ENCODE measurements around the gene ACOX1.
A peak's percentile ranks its signal among the peaks of the same experiment; 100 is the strongest.

The ACOX1 gene

DNA sequence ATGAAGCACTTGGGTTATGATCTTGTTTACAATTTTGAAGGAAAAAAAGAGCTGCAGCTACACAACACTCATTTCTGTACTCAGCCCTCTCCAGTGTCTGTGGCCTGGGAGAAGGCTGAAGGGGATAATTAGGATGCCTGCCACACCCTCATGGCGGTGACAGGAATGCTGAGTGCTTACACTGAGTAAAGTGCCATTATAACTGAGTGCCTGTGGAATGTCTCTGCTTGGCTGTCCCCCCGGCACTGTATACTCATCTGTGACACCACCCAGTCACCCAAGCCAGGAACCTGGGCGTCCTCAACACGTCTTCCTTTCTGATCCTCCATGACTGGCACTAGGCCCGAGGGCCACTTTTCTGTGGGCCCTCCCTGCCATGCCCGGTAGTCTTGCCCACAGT is 70.8 kb downstream of the ACOX1 start:
- H3K4me2 ChIP-seq (ENCODE audit: insufficient read depth, low read length, poor library complexity, severe bottlenecking): no peak overlapping the region
- no peak overlapping the region for H4K91ac ChIP-seq (ENCODE audit: low read depth, low read length, poor library complexity)
- no peaks in the 10 kb centered on the region for H3K27me3 ChIP-seq (ENCODE audit: control insufficient read depth in 3 of 3, insufficient read depth in 3 of 3, low read depth in 1 of 3, low read length in 3 of 3)
- no peak overlapping the region for H2BK12ac ChIP-seq (ENCODE audit: low read length)
- no peak overlapping the region for H3K4me3 ChIP-seq (ENCODE audit: low read length in 2 of 2)
- H4K8ac ChIP-seq (ENCODE audit: low read depth, low read length): no peak overlapping the region
- no peak overlapping the region for H3K9ac ChIP-seq (ENCODE audit: low read depth, low read length, poor library complexity)
- peaks cover 2% of the 10 kb centered on the region for H3K79me1 ChIP-seq (ENCODE audit: low read depth, low read length)
- no peak overlapping the region for H3K27ac ChIP-seq (replicated peaks; ENCODE audit: low read length)
- no peak overlapping the region for H2BK15ac ChIP-seq (ENCODE audit: low read length)
- peak overlapping the region; percentile 35 for H2BK5ac ChIP-seq (ENCODE audit: low read length)
- H3K23ac ChIP-seq (ENCODE audit: low read depth, low read length, poor library complexity): no peak overlapping the region
- DNase-seq (ENCODE audit: low spot score): no peak
- H2AK5ac ChIP-seq (ENCODE audit: low read depth, low read length): no peak overlapping the region
- no peak overlapping the region for H3K4ac ChIP-seq (ENCODE audit: low read length)
- no peak overlapping the region for H2AFZ ChIP-seq (ENCODE audit: low read length)
- WGBS, 2 donors (ENCODE audit: extremely low coverage in 2 of 2, insufficient read length in 2 of 2, insufficient replicate concordance in 1 of 2): no CpG with 5 or more reads among the region's 6 CpGs
- H3K36me3 ChIP-seq (replicated peaks in 1 of 2; ENCODE audit: control insufficient read depth in 2 of 2, insufficient read depth in 2 of 2, low read length in 2 of 2): peaks cover 2 to 18% of the 10 kb centered on the region in 2 donors
- H2BK120ac ChIP-seq (ENCODE audit: low read depth, low read length): no peak overlapping the region
- H3K9me3 ChIP-seq (replicated peaks in 1 of 2; ENCODE audit: control insufficient read depth in 2 of 2, insufficient read depth in 1 of 2, low read depth in 1 of 2, low read length in 2 of 2): no peaks in the 10 kb centered on the region
- H3K4me1 ChIP-seq (ENCODE audit: control insufficient read depth in 2 of 2, insufficient read depth in 1 of 2, low read depth in 1 of 2, low read length in 2 of 2): peaks cover 0 to 2% of the 10 kb centered on the region in 2 donors
- peak overlapping the region; percentile 28 for H3K18ac ChIP-seq (ENCODE audit: low read length)
- no peak overlapping the region for H3K14ac ChIP-seq (ENCODE audit: low read length)

DNA sequence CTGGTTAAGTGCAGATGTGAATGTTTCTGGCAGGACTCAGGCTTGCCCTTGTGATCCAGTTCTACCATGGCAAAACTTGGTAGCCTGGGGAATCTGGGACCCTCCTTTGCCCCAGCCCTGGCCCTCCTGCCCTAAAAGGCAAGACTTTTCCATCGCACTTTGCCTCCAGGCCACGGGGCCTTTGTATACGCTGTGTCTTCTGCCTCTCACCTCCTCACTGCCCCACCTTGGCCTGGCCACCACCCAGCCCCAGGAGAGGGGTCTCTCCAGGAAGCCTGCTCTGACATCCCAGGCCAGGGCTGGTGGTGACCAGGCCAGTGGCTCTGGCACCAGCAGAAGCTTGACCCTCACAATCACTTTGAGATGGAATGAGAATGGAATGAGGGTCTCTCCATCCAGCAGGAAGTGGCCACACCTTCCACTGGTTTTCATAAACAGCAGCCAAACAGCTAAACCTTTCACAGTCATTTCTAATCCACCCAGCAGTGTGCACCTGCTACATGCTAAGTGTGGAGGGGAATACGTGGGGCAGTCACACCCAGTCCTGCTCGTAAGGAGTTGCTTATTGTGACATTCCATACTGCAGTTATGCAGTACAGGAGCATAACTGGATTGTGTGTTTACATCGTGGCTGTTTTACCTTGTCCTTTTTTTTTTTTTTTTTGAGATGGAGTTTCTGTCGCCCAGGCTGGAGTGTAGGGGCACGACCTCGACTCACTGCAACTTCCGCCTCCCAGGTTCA is 72.7 kb downstream of the ACOX1 start:
- Histone ChIP-seq H3K18ac (ENCODE audit: low read length) (no peak overlapping the region), H2BK5ac (ENCODE audit: low read length) (no peak overlapping the region), H3K4me2 (ENCODE audit: insufficient read depth, low read length, poor library complexity, severe bottlenecking) (no peak overlapping the region), H3K27ac (replicated peaks; ENCODE audit: low read length) (no peak overlapping the region), H3K23ac (ENCODE audit: low read depth, low read length, poor library complexity) (no peak overlapping the region), H3K14ac (ENCODE audit: low read length) (no peak overlapping the region), H3K4ac (ENCODE audit: low read length) (no peak overlapping the region), H2BK120ac (ENCODE audit: low read depth, low read length) (no peak overlapping the region), H3K9ac (ENCODE audit: low read depth, low read length, poor library complexity) (no peak overlapping the region), H2BK12ac (ENCODE audit: low read length) (no peak overlapping the region), H3K36me3 (replicated peaks in 1 of 2; ENCODE audit: control insufficient read depth in 2 of 2, insufficient read depth in 2 of 2, low read length in 2 of 2) (peaks cover 11 to 27% of the 10 kb centered on the region in 2 donors), H3K79me1 (ENCODE audit: low read depth, low read length) (peaks cover 3% of the 10 kb centered on the region), H4K91ac (ENCODE audit: low read depth, low read length, poor library complexity) (no peak overlapping the region), H3K9me3 (replicated peaks in 1 of 2; ENCODE audit: control insufficient read depth in 2 of 2, insufficient read depth in 1 of 2, low read depth in 1 of 2, low read length in 2 of 2) (no peaks in the 10 kb centered on the region), H2AK5ac (ENCODE audit: low read depth, low read length) (peak overlapping the region; percentile 48), H3K4me1 (ENCODE audit: control insufficient read depth in 2 of 2, insufficient read depth in 1 of 2, low read depth in 1 of 2, low read length in 2 of 2) (peaks cover 0 to 2% of the 10 kb centered on the region in 2 donors), H4K8ac (ENCODE audit: low read depth, low read length) (peak overlapping the region; percentile 66), H2BK15ac (ENCODE audit: low read length) (peak overlapping the region; percentile 64), H3K27me3 (ENCODE audit: control insufficient read depth in 3 of 3, insufficient read depth in 3 of 3, low read depth in 1 of 3, low read length in 3 of 3) (no peaks in the 10 kb centered on the region), H2AFZ (ENCODE audit: low read length) (no peak overlapping the region), H3K4me3 (ENCODE audit: low read length in 2 of 2) (no peak overlapping the region)
- no peak for DNase-seq (ENCODE audit: low spot score)
- WGBS, 2 donors (ENCODE audit: extremely low coverage in 2 of 2, insufficient read length in 2 of 2, insufficient replicate concordance in 1 of 2): no CpG with 5 or more reads among the region's 10 CpGs

DNA sequence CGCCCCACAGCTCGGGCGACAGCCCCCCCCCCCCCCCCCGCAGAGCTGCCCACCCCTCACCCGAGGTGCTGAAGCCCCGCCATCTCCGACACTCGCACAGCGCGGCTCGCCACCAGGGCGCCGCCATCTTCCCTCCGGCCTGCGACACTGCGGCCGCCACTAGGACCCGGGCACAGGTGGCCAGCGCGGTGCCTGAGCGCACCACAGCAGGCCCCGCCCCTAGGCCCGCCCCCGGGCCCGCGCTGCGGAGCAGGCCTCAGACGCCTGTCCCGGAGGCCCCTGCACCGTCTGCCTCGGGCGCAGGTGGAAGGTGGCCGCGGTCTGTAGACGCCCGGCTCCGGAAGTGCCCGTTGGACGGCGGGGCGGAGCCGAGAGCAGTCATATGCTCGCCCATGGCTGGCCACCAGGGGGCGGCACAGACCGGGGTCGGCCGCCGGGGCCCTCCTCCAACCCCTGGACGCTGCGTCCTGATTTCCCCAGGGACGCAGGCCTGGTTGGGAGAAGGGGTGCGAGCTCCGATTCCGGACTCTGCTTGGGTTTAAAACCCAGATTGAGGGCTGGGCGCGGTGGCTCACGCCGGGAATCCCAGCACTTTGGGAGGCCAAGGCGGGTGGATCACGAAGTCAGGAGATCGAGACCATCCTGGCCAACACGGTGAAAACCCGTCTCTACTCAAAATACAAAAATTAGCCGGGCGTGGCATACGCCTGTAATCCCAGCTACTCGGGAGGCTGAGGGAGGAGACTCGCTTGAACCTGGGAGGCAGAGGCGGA is 74.0 kb downstream of the ACOX1 start, which contains the start of gene MRPL38:
Gene MRPL38, minus strand, starts transcription at position 136 of the 773 bp plus-strand sequence. Its CDS starts 9 bp downstream, at position 127.
- no peak within 1 kb of the TSS for H4K91ac ChIP-seq (ENCODE audit: low read depth, low read length, poor library complexity)
- peak within 1 kb of the TSS; percentile 64 for H3K4me2 ChIP-seq (ENCODE audit: insufficient read depth, low read length, poor library complexity, severe bottlenecking)
- peak within 1 kb of the TSS; percentile 98 for H2AFZ ChIP-seq (ENCODE audit: low read length)
- H3K18ac ChIP-seq (ENCODE audit: low read length): peak within 1 kb of the TSS; percentile 89
- peak within 1 kb of the TSS; percentile 92 to 100 for H3K4me3 ChIP-seq (ENCODE audit: low read length in 2 of 2)
- H3K27me3 ChIP-seq (ENCODE audit: control insufficient read depth in 3 of 3, insufficient read depth in 3 of 3, low read depth in 1 of 3, low read length in 3 of 3): no peaks in the 10 kb centered on the region
- H3K36me3 ChIP-seq (replicated peaks in 1 of 2; ENCODE audit: control insufficient read depth in 2 of 2, insufficient read depth in 2 of 2, low read length in 2 of 2): peaks cover 22 to 34% of the 10 kb centered on the region in 2 donors
- H3K9me3 ChIP-seq (replicated peaks in 1 of 2; ENCODE audit: control insufficient read depth in 2 of 2, insufficient read depth in 1 of 2, low read depth in 1 of 2, low read length in 2 of 2): no peaks in the 10 kb centered on the region
- peak within 1 kb of the TSS; percentile 91 for H3K27ac ChIP-seq (replicated peaks; ENCODE audit: low read length)
- peaks cover 6% of the 10 kb centered on the region for H3K79me1 ChIP-seq (ENCODE audit: low read depth, low read length)
- H2BK5ac ChIP-seq (ENCODE audit: low read length): no peak within 1 kb of the TSS
- H2AK5ac ChIP-seq (ENCODE audit: low read depth, low read length): no peak within 1 kb of the TSS
- peak; percentile 93 for DNase-seq (ENCODE audit: low spot score)
- H3K4ac ChIP-seq (ENCODE audit: low read length): no peak within 1 kb of the TSS
- H3K14ac ChIP-seq (ENCODE audit: low read length): no peak within 1 kb of the TSS
- WGBS, 2 donors (ENCODE audit: extremely low coverage in 2 of 2, insufficient read length in 2 of 2, insufficient replicate concordance in 1 of 2): no CpG with 5 or more reads among the region's 69 CpGs
- peak within 1 kb of the TSS; percentile 95 for H3K23ac ChIP-seq (ENCODE audit: low read depth, low read length, poor library complexity)
- peak within 1 kb of the TSS; percentile 96 for H3K9ac ChIP-seq (ENCODE audit: low read depth, low read length, poor library complexity)
- H2BK120ac ChIP-seq (ENCODE audit: low read depth, low read length): no peak within 1 kb of the TSS
- H2BK12ac ChIP-seq (ENCODE audit: low read length): no peak within 1 kb of the TSS
- H4K8ac ChIP-seq (ENCODE audit: low read depth, low read length): no peak within 1 kb of the TSS
- no peak within 1 kb of the TSS for H2BK15ac ChIP-seq (ENCODE audit: low read length)
- H3K4me1 ChIP-seq (ENCODE audit: control insufficient read depth in 2 of 2, insufficient read depth in 1 of 2, low read depth in 1 of 2, low read length in 2 of 2): no peaks in the 10 kb centered on the region

DNA sequence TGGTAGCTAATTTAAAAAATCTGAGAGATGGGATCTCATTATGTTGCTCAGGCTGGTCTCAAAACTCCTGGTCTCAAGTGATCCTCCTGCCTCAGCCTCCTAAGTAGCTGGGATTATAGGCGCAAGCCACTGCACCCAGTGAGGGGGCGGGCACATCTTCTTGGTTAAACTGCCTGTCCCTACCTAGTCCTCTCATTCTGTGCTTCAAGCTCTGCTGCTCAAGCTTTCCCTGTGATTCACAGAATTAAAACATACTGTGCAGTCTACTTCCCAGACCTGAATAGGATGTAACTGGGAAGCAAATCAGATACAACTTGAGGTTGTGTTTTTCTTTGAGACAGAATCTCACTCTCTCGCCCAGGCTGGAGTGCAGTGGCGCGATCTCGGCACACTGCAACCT is 76.6 kb downstream of the ACOX1 start:
- no peak overlapping the region for H3K27ac ChIP-seq (replicated peaks; ENCODE audit: low read length)
- H3K9me3 ChIP-seq (replicated peaks in 1 of 2; ENCODE audit: control insufficient read depth in 2 of 2, insufficient read depth in 1 of 2, low read depth in 1 of 2, low read length in 2 of 2): no peaks in the 10 kb centered on the region
- H3K4me2 ChIP-seq (ENCODE audit: insufficient read depth, low read length, poor library complexity, severe bottlenecking): no peak overlapping the region
- H3K14ac ChIP-seq (ENCODE audit: low read length): no peak overlapping the region
- H4K91ac ChIP-seq (ENCODE audit: low read depth, low read length, poor library complexity): no peak overlapping the region
- no peak overlapping the region for H2BK120ac ChIP-seq (ENCODE audit: low read depth, low read length)
- no peak overlapping the region for H2BK5ac ChIP-seq (ENCODE audit: low read length)
- no peak overlapping the region for H2AK5ac ChIP-seq (ENCODE audit: low read depth, low read length)
- no peaks in the 10 kb centered on the region for H3K27me3 ChIP-seq (ENCODE audit: control insufficient read depth in 3 of 3, insufficient read depth in 3 of 3, low read depth in 1 of 3, low read length in 3 of 3)
- no peak overlapping the region for H3K23ac ChIP-seq (ENCODE audit: low read depth, low read length, poor library complexity)
- no peak overlapping the region for H4K8ac ChIP-seq (ENCODE audit: low read depth, low read length)
- peaks cover 33 to 60% of the 10 kb centered on the region in 2 donors for H3K36me3 ChIP-seq (replicated peaks in 1 of 2; ENCODE audit: control insufficient read depth in 2 of 2, insufficient read depth in 2 of 2, low read length in 2 of 2)
- H3K18ac ChIP-seq (ENCODE audit: low read length): no peak overlapping the region
- WGBS, 2 donors (ENCODE audit: extremely low coverage in 2 of 2, insufficient read length in 2 of 2, insufficient replicate concordance in 1 of 2): no CpG with 5 or more reads among the region's 6 CpGs
- H3K9ac ChIP-seq (ENCODE audit: low read depth, low read length, poor library complexity): no peak overlapping the region
- H3K79me1 ChIP-seq (ENCODE audit: low read depth, low read length): peaks cover 6% of the 10 kb centered on the region
- no peak overlapping the region for H2AFZ ChIP-seq (ENCODE audit: low read length)
- no peaks in the 10 kb centered on the region for H3K4me1 ChIP-seq (ENCODE audit: control insufficient read depth in 2 of 2, insufficient read depth in 1 of 2, low read depth in 1 of 2, low read length in 2 of 2)
- H2BK12ac ChIP-seq (ENCODE audit: low read length): no peak overlapping the region
- H3K4ac ChIP-seq (ENCODE audit: low read length): no peak overlapping the region
- H2BK15ac ChIP-seq (ENCODE audit: low read length): no peak overlapping the region
- DNase-seq (ENCODE audit: low spot score): no peak
- H3K4me3 ChIP-seq (ENCODE audit: low read length in 2 of 2): no peak overlapping the region
